Neuronal stem cell (in vitro differentiated cells): ENCODE measurements around the gene SLC49A3.

ENCODE experiments used
- DNase-seq: peaks from one replicate; pipeline ENCODE4 v3.0.0-alpha.2; 2013; ENCODE audit warnings: low spot score
- H2AFZ ChIP-seq: one replicate; pipeline ENCODE4 v1.6.1; 2013; ENCODE audit warnings: mild to moderate bottlenecking, low read length, inconsistent platforms
- H2AK5ac ChIP-seq: 2 replicates; pipeline ENCODE4 v1.6.1; 2013; ENCODE audit warnings: low read depth, mild to moderate bottlenecking, inconsistent platforms, low read length, moderate library complexity, mixed read lengths
- H2BK120ac ChIP-seq: 2 replicates; pipeline ENCODE4 v1.6.1; 2013; ENCODE audit warnings: low read depth, mild to moderate bottlenecking, inconsistent platforms, low read length, moderate library complexity, mixed read lengths
- H2BK12ac ChIP-seq: one replicate; pipeline ENCODE4 v1.6.1; 2013; ENCODE audit warnings: low read length, inconsistent platforms
- H2BK15ac ChIP-seq: 2 replicates; pipeline ENCODE4 v1.6.1; 2013; ENCODE audit warnings: mild to moderate bottlenecking, low read length, inconsistent platforms, mixed read lengths
- H2BK5ac ChIP-seq: one replicate; pipeline ENCODE4 v1.6.1; 2013; ENCODE audit warnings: inconsistent platforms, mild to moderate bottlenecking, low read length, moderate library complexity
- H3K14ac ChIP-seq: one replicate; pipeline ENCODE4 v1.6.1; 2013; ENCODE audit warnings: low read length, inconsistent platforms
- H3K18ac ChIP-seq: 2 replicates; pipeline ENCODE4 v1.6.1; 2013; ENCODE audit warnings: low read length, inconsistent platforms
- H3K23ac ChIP-seq: 2 replicates; pipeline ENCODE4 v1.6.1; 2013; ENCODE audit warnings: low read depth, mild to moderate bottlenecking, mixed read lengths, low read length, inconsistent platforms; ENCODE audit not compliant: poor library complexity
- H3K27ac ChIP-seq: replicated peaks from 3 replicates; pipeline ENCODE4 v1.5.1; 2013; ENCODE audit warnings: low read length, inconsistent platforms
- H3K27me3 ChIP-seq, 3 experiments: 2 replicates each; pipeline ENCODE4 v1.6.1; 2013; ENCODE audit warnings: low read length in 3 of 3, mild to moderate bottlenecking in 2 of 3, inconsistent platforms in 1 of 3, low read depth in 1 of 3, mixed read lengths in 1 of 3, moderate library complexity in 1 of 3; ENCODE audit not compliant: control insufficient read depth in 3 of 3, insufficient read depth in 3 of 3
- H3K36me3 ChIP-seq, 2 donors: replicated peaks in 1 of 2; 2 replicates each; pipeline ENCODE4 v1.6.1; 2013; ENCODE audit warnings: low read length in 2 of 2; ENCODE audit not compliant: control insufficient read depth in 2 of 2, insufficient read depth in 2 of 2
- H3K4ac ChIP-seq: 2 replicates; pipeline ENCODE4 v1.6.1; 2013; ENCODE audit warnings: inconsistent platforms, mild to moderate bottlenecking, low read length, moderate library complexity
- H3K4me1 ChIP-seq, 2 donors: 1 replicate in 1 of 2; 2 replicates in 1 of 2; pipeline ENCODE4 v1.6.1; 2013; ENCODE audit warnings: low read length in 2 of 2, low read depth in 1 of 2; ENCODE audit not compliant: control insufficient read depth in 2 of 2, insufficient read depth in 1 of 2
- H3K4me2 ChIP-seq: one replicate; pipeline ENCODE4 v1.6.1; 2013; ENCODE audit warnings: mild to moderate bottlenecking, low read length, inconsistent platforms; ENCODE audit not compliant: insufficient read depth, poor library complexity, severe bottlenecking
- H3K4me3 ChIP-seq, 2 donors: 2 replicates each; pipeline ENCODE4 v1.5.1; 2013; ENCODE audit warnings: low read length in 2 of 2, mild to moderate bottlenecking in 2 of 2, inconsistent platforms in 1 of 2, moderate library complexity in 1 of 2
- H3K79me1 ChIP-seq: one replicate; pipeline ENCODE4 v1.6.1; 2013; ENCODE audit warnings: low read depth, mild to moderate bottlenecking, inconsistent platforms, low read length, moderate library complexity
- H3K9ac ChIP-seq: one replicate; pipeline ENCODE4 v1.6.1; 2013; ENCODE audit warnings: mild to moderate bottlenecking, low read depth, low read length, inconsistent platforms; ENCODE audit not compliant: poor library complexity
- H3K9me3 ChIP-seq, 2 donors: replicated peaks in 1 of 2; 2 replicates each; pipeline versions ENCODE3 to v1.6.1; 2013; ENCODE audit warnings: low read length in 2 of 2, mild to moderate bottlenecking in 2 of 2, inconsistent platforms in 1 of 2, low read depth in 1 of 2, mixed read lengths in 1 of 2, moderate library complexity in 1 of 2; ENCODE audit not compliant: control insufficient read depth in 2 of 2, insufficient read depth in 1 of 2
- H4K8ac ChIP-seq: one replicate; pipeline ENCODE4 v1.6.1; 2013; ENCODE audit warnings: low read depth, mild to moderate bottlenecking, inconsistent platforms, low read length, moderate library complexity
- H4K91ac ChIP-seq: one replicate; pipeline ENCODE4 v1.6.1; 2013; ENCODE audit warnings: low read length, low read depth, mild to moderate bottlenecking, inconsistent platforms; ENCODE audit not compliant: poor library complexity
- WGBS, 2 donors: extraction: QIAGEN DNeasy Blood & Tissue Kit; methylation state at CpG; one replicate each; pipeline ENCODE4 v1.1.7; 2013; ENCODE audit warnings: missing lambda C conversion rate in 2 of 2, mixed read lengths in 1 of 2; ENCODE audit not compliant: insufficient read length in 2 of 2, insufficient replicate concordance in 1 of 2; ENCODE audit errors: extremely low coverage in 2 of 2; 5-methylcytosine and 5-hydroxymethylcytosine counted together

The SLC49A3 gene

DNA sequence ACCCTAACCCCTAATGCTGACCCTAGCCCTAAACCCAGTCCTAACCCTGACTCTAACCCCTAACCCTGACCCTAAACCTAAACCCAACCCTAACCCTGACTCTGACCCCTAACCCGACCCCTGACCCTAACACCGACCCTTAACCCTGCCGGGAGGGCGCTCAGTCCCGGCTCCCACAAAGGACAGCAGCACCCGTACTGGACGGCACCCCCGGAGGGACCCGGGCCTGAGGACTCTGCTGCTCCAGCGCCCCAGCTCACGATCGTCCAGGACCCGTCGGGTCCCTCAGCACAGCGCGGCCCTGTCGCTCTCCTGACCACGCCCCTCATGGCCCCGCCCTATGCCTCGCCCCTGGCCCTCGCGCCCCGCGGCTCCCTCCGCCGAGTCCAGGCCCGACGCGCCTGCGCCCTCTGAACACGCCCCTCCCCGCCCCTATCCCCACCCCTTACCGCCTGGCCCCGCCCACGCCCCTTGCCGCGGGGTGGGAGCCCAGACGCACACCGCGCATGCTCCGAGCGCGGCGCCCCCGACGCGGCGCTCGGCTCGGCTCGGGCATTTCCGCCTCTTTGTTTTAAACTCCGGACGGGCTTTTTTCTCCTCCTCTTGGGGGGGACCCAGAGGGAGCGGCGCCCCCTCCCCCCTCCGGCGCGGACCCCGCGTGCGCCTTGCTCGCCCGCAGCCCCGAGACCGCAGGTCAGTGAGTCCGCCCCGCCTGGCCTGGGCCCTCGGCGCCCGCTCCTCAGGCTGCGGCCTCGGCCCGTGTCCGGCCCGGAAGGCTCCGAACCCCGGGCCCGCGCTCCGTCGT is 16.5 kb upstream of the SLC49A3 start, which contains the start of gene PCGF3:
Gene PCGF3, plus strand, starts transcription at position 555 of the 805 bp plus-strand sequence. CDS start 27,849 bp downstream, outside the sequence.
- Histone ChIP-seq H3K4me3 (peak within 1 kb of the TSS; percentile 94 to 98), H2AK5ac (peak within 1 kb of the TSS; percentile 82), H3K27ac (no peak within 1 kb of the TSS), H3K9ac (peak within 1 kb of the TSS; percentile 98), H3K27me3 (peaks cover 0 to 2% (median 0%) of the 10 kb centered on the region in 3 experiments), H3K4me2 (peak within 1 kb of the TSS; percentile 60), H3K79me1 (peaks cover 14% of the 10 kb centered on the region), H3K9me3 (peaks cover 6 to 24% of the 10 kb centered on the region in 2 donors), H2BK5ac (peak within 1 kb of the TSS; percentile 97), H3K23ac (peak within 1 kb of the TSS; percentile 52), H3K4ac (peak within 1 kb of the TSS; percentile 12), H2BK120ac (peak within 1 kb of the TSS; percentile 83), H4K91ac (no peak within 1 kb of the TSS), H3K18ac (peak within 1 kb of the TSS; percentile 98), H3K14ac (peak within 1 kb of the TSS; percentile 83), H3K4me1 (peaks cover 6 to 9% of the 10 kb centered on the region in 2 donors), H2AFZ (peak within 1 kb of the TSS; percentile 95), H3K36me3 (peaks cover 6 to 25% of the 10 kb centered on the region in 2 donors), H2BK12ac (no peak within 1 kb of the TSS), H2BK15ac (peak within 1 kb of the TSS; percentile 82), H4K8ac (no peak within 1 kb of the TSS)
- no CpG with 5 or more reads among the region's 82 CpGs for WGBS, 2 donors
- DNase-seq = peak; percentile 93

DNA sequence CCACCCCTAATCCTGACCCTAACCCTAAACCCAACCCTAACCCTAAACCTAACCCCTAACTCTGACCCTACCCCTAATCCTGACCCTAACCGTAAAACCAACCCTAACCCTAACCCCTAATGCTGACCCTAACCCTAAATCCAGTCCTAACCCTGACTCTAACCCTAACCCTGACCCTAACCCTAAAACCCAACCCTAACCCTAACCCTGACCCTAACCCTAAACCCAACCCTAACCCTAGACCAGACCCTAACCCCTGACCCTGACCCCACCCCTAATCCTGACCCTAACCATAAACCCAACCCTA is 16.0 kb upstream of the SLC49A3 start:
- no peak overlapping the region for H3K14ac ChIP-seq
- H3K23ac ChIP-seq = peak overlapping the region; percentile 52
- H2AFZ ChIP-seq = peak overlapping the region; percentile 95
- H3K79me1 ChIP-seq = peaks cover 14% of the 10 kb centered on the region
- peak overlapping the region; percentile 82 for H2BK15ac ChIP-seq
- H3K9ac ChIP-seq = no peak overlapping the region
- no peak overlapping the region for H4K91ac ChIP-seq
- H2BK120ac ChIP-seq = no peak overlapping the region
- H2AK5ac ChIP-seq = peak overlapping the region; percentile 82
- peaks cover 3 to 19% of the 10 kb centered on the region in 2 donors for H3K36me3 ChIP-seq
- no peak overlapping the region for H3K4ac ChIP-seq
- peaks cover 1 to 19% of the 10 kb centered on the region in 2 donors for H3K9me3 ChIP-seq
- H3K18ac ChIP-seq = no peak overlapping the region
- no peak overlapping the region for H2BK12ac ChIP-seq
- no peak overlapping the region for H3K27ac ChIP-seq
- DNase-seq = no peak
- peaks cover 7 to 9% of the 10 kb centered on the region in 2 donors for H3K4me1 ChIP-seq
- H3K4me3 ChIP-seq = peak overlapping the region in 1 of 2 donors; percentile 94
- peak overlapping the region; percentile 85 for H2BK5ac ChIP-seq
- WGBS, 2 donors = 100% methylated on average over 1 of the region's 1 CpG; no CpG with 5 or more reads in 1 of the 2 donors
- H3K4me2 ChIP-seq = no peak overlapping the region
- H3K27me3 ChIP-seq = peaks cover 0 to 2% (median 0%) of the 10 kb centered on the region in 3 experiments
- no peak overlapping the region for H4K8ac ChIP-seq

DNA sequence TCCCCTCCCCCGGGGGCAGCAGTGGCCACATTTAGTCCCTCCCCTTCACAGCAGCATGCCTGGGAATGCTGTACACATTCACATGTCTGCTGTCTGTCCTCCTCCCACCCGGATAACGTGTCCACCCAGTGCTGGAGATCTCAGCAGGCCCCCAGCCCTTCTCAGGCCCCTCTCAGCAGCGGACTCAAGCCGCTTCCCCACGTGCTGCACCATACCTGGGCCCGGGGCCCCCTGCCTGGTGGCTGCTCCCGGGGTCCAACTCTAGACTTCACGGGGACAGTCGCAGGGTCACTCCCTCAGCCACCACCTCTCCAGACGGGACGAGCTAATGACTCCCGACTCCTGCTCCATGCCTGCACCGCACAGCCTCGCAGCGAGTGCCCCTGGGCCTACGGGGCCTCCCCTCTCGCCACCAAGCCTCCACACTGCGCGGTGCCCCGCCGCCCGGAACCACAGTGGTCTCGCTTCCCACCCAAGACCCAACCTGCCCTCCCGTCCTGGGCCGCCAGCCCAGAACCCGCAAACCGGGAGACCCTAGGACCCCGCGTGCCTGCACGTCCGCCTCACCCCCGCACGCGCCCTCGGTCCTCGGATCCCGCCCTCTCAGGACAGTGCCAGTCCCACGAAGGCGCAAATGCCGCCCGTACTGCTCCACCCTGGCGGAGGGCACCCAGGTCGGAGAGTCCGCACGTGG is 15.4 kb upstream of the SLC49A3 start:
- WGBS, 2 donors = no CpG with 5 or more reads among the region's 46 CpGs
- Histone ChIP-seq H3K4me2 (no peak overlapping the region), H3K9me3 (peaks cover 0 to 14% of the 10 kb centered on the region in 2 donors), H2AK5ac (peak overlapping the region; percentile 82), H2BK120ac (no peak overlapping the region), H3K27me3 (peaks cover 0 to 2% (median 0%) of the 10 kb centered on the region in 3 experiments), H4K91ac (no peak overlapping the region), H3K79me1 (peaks cover 10% of the 10 kb centered on the region), H3K4ac (no peak overlapping the region), H3K14ac (no peak overlapping the region), H3K4me3 (no peak overlapping the region), H3K27ac (no peak overlapping the region), H2BK15ac (peak overlapping the region; percentile 78), H3K18ac (no peak overlapping the region), H2BK5ac (peak overlapping the region; percentile 50), H3K4me1 (peaks cover 9 to 12% of the 10 kb centered on the region in 2 donors), H2BK12ac (no peak overlapping the region), H3K9ac (peak overlapping the region; percentile 78), H3K23ac (peak overlapping the region; percentile 55), H2AFZ (no peak overlapping the region), H4K8ac (no peak overlapping the region), H3K36me3 (peaks cover 2 to 14% of the 10 kb centered on the region in 2 donors)
- no peak for DNase-seq
